OCI-LY1 (cell line): ENCODE measurements around the gene NUP107.

Experiments used
- H2AFZ ChIP-seq: fragments of 200-600 bp; sonication (generic), shearing (Covaris generic); 2 replicates; pipeline ENCODE4 v1.6.0; 2014; ENCODE audit warnings: antibody characterized with exemption, mild to moderate bottlenecking, low read length
- H3F3A ChIP-seq: fragments of 200-600 bp; sonication (generic), shearing (Covaris generic); 2 replicates; pipeline ENCODE4 v1.6.0; 2014; ENCODE audit warnings: mild to moderate bottlenecking, antibody characterized with exemption, low read length, moderate library complexity; ENCODE audit not compliant: insufficient read depth
- H3K27ac ChIP-seq: fragments of 200-600 bp; sonication (generic); 2 replicates; pipeline ENCODE4 v1.5.1; 2014; ENCODE audit warnings: low read length, mixed run types, mild to moderate bottlenecking, low read depth; ENCODE audit not compliant: poor library complexity, severe bottlenecking
- H3K27me3 ChIP-seq: fragments of 200-600 bp; sonication (generic); 2 replicates; pipeline ENCODE4 v1.6.0; 2014; ENCODE audit warnings: antibody characterized with exemption, mild to moderate bottlenecking, low read length, moderate library complexity; ENCODE audit not compliant: insufficient read depth
- H3K36me3 ChIP-seq: fragments of 200-600 bp; sonication (generic); 2 replicates; pipeline ENCODE4 v1.6.1; 2014; ENCODE audit warnings: mild to moderate bottlenecking, antibody characterized with exemption, low read length, moderate library complexity, mixed read lengths; ENCODE audit not compliant: insufficient read depth
- H3K4me1 ChIP-seq: fragments of 200-600 bp; sonication (generic); 2 replicates; pipeline ENCODE4 v1.5.1; 2014; ENCODE audit warnings: mild to moderate bottlenecking, low read length, moderate library complexity; ENCODE audit not compliant: insufficient read depth, severe bottlenecking
- H3K4me2 ChIP-seq: fragments of 200-600 bp; sonication (generic), shearing (Covaris generic); 2 replicates; pipeline ENCODE4 v1.6.1; 2014; ENCODE audit warnings: low read length
- H3K4me3 ChIP-seq: fragments of 200-600 bp; sonication (generic); 2 replicates; pipeline ENCODE4 v1.5.1; 2014; ENCODE audit warnings: low read length, low read depth, mild to moderate bottlenecking, mixed read lengths; ENCODE audit not compliant: poor library complexity, severe bottlenecking
- H3K79me2 ChIP-seq: fragments of 200-600 bp; shearing (Covaris generic); 2 replicates; pipeline ENCODE4 v1.6.1; 2016; ENCODE audit warnings: mixed run types, low read length, mixed read lengths; ENCODE audit not compliant: insufficient read depth
- H3K9ac ChIP-seq: fragments of 200-600 bp; sonication (generic), shearing (Covaris generic); 2 replicates; pipeline ENCODE4 v1.6.1; 2014; ENCODE audit warnings: mild to moderate bottlenecking, low read length, mixed read lengths
- H3K9me2 ChIP-seq: fragments of 200-600 bp; sonication (generic), shearing (Covaris generic); 2 replicates; pipeline ENCODE4 v1.6.1; 2014; ENCODE audit warnings: low read depth, mild to moderate bottlenecking, low read length, mixed read lengths
- H3K9me3 ChIP-seq: fragments of 200-600 bp; shearing (Covaris generic); 2 replicates; pipeline ENCODE4 v1.6.1; 2014; ENCODE audit warnings: low read length, mixed read lengths
- H4K20me1 ChIP-seq: fragments of 200-600 bp; sonication (generic), shearing (Covaris generic); 2 replicates; pipeline ENCODE4 v1.6.0; 2016; ENCODE audit warnings: mild to moderate bottlenecking, low read length; ENCODE audit not compliant: insufficient read depth
- EZH2 ChIP-seq: fragments of 200-600 bp; sonication (generic), shearing (Covaris generic); IDR thresholded peaks from 2 replicates; pipeline ENCODE4 v1.8.0; 2017; ENCODE audit warnings: borderline replicate concordance, mixed run types, mild to moderate bottlenecking, antibody characterized with exemption, low read length, moderate library complexity, mixed read lengths
- TF ChIP-seq, protein P1 (sequence below): fragments of 200-600 bp; sonication (generic), shearing (Covaris generic); IDR thresholded peaks from 2 replicates; pipeline ENCODE4 v1.5.1; 2017; ENCODE audit warnings: mild to moderate bottlenecking, antibody characterized with exemption, low read length, moderate library complexity, mixed read lengths

NUP107 gene

DNA sequence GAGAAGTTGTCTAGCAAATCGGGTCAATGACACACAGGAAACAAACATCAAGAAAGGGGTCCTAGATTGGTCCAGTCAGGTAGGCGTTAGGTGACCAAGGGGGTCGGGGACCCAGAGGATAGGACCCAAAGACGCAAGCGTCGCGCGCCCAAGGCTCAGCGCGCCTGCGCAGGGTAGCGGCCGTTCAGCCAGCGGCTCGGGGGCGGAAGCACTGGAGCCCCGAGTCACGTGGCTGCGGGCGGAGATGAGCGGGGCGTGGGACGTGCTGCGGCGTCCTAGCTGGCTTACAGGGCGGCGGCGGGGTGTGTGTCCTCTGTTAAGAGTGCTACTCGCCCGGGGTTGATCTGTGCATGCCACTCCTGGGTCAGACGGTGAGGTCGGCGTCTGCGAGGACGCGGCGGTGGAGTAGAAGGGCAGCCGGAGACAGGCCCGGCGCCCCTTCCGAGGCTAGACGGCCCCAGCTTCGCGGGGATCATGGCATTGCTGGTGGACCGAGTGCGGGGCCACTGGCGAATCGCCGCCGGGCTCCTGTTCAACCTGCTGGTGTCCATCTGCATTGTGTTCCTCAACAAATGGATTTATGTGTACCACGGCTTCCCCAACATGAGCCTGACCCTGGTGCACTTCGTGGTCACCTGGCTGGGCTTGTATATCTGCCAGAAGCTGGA, 59.3 kb downstream of the NUP107 start, which contains the start of gene SLC35E3:
TSS of gene SLC35E3 (plus strand) at position 273 of the 668 bp plus-strand sequence. CDS start at position 475, 202 bp downstream.
- peak within 1 kb of the TSS; percentile 81 for H3K4me3 ChIP-seq
- peak within 1 kb of the TSS; percentile 82 for H3K9ac ChIP-seq
- no peaks in the 10 kb centered on the region for H4K20me1 ChIP-seq
- H3F3A ChIP-seq = no peaks in the 10 kb centered on the region
- H3K79me2 ChIP-seq = peaks cover 25% of the 10 kb centered on the region
- TF ChIP-seq, protein P1, sequence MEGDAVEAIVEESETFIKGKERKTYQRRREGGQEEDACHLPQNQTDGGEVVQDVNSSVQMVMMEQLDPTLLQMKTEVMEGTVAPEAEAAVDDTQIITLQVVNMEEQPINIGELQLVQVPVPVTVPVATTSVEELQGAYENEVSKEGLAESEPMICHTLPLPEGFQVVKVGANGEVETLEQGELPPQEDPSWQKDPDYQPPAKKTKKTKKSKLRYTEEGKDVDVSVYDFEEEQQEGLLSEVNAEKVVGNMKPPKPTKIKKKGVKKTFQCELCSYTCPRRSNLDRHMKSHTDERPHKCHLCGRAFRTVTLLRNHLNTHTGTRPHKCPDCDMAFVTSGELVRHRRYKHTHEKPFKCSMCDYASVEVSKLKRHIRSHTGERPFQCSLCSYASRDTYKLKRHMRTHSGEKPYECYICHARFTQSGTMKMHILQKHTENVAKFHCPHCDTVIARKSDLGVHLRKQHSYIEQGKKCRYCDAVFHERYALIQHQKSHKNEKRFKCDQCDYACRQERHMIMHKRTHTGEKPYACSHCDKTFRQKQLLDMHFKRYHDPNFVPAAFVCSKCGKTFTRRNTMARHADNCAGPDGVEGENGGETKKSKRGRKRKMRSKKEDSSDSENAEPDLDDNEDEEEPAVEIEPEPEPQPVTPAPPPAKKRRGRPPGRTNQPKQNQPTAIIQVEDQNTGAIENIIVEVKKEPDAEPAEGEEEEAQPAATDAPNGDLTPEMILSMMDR = no peak
- TF ChIP-seq EZH2 = no peak
- H3K9me2 ChIP-seq = no peaks in the 10 kb centered on the region
- H3K36me3 ChIP-seq = peaks cover 31% of the 10 kb centered on the region; the same call in 1 of the 2 replicates
- no peaks in the 10 kb centered on the region for H3K9me3 ChIP-seq
- peaks cover 49% of the 10 kb centered on the region for H3K4me1 ChIP-seq
- H3K27me3 ChIP-seq = no peaks in the 10 kb centered on the region
- H3K4me2 ChIP-seq = peak within 1 kb of the TSS; percentile 86
- H3K27ac ChIP-seq = peak within 1 kb of the TSS; percentile 83
- H2AFZ ChIP-seq = peak within 1 kb of the TSS; percentile 37

DNA sequence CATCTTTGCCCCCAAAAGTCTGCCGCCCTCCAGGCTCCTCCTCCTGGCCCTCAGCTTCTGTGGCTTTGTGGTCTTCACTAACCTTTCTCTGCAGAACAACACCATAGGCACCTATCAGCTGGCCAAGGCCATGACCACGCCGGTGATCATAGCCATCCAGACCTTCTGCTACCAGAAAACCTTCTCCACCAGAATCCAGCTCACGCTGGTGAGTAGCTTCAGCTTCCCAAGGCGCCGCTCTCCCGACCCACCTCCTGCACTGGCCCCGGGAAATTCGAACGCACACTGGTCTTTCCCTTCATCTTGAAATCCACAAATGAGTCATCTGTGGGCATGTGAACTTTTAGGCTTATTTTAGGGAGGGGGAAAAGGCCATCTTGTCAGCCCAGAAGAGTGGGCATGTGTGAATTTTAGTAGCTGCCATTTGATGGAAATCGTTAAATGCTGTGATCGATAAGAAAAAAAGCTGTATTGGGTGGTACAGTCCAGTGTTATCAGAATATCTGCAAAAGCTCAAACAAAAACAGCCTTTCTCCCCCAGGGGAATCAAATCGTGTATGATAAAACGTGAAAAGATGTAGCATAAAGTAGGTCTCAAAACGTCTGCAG, 59.9 kb downstream of the NUP107 start:
- Histone ChIP-seq H3K4me2 (peak overlapping the region; percentile 86), H2AFZ (no peak overlapping the region), H3K4me1 (peaks cover 49% of the 10 kb centered on the region), H4K20me1 (no peaks in the 10 kb centered on the region), H3K27me3 (no peaks in the 10 kb centered on the region), H3K36me3 (peaks cover 36% of the 10 kb centered on the region; the same call in 1 of the 2 replicates), H3K9me2 (no peaks in the 10 kb centered on the region), H3K9ac (peak overlapping the region; percentile 82), H3K79me2 (peaks cover 25% of the 10 kb centered on the region), H3F3A (no peaks in the 10 kb centered on the region), H3K27ac (peak overlapping the region; percentile 53), H3K9me3 (no peaks in the 10 kb centered on the region), H3K4me3 (peak overlapping the region; percentile 81)
- TF ChIP-seq EZH2 = no peak
- TF ChIP-seq, protein P1 = no peak

DNA sequence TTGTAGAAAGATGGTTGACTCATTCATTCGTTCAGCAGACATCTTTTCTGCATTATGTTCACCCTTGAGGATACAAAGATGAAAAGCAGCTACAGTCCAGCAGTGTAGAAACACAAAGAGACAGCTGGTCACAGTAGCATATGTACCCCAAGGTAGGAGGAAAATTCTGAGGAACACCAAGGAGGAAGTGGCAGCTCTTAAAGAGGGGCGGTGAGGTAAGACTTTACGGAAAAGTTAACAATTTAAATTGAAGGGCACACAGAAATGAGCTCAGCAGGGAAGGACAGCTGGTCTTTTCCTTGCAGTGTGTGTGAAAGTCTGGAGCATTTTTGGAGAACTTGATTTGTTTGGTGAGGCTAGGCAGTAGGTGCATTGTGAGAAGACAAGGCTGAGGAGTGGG, 62.7 kb downstream of the NUP107 start:
- Histone ChIP-seq H3K9me3 (no peaks in the 10 kb centered on the region), H3K4me1 (peaks cover 49% of the 10 kb centered on the region), H3K9me2 (no peaks in the 10 kb centered on the region), H4K20me1 (no peaks in the 10 kb centered on the region), H3K9ac (peak overlapping the region; percentile 4; the same call in 1 of the 2 replicates), H3K4me2 (peak overlapping the region; percentile 86), H3K27ac (peak overlapping the region; percentile 57), H3K4me3 (peak overlapping the region; percentile 81), H3K79me2 (peaks cover 25% of the 10 kb centered on the region), H3K36me3 (peaks cover 53% of the 10 kb centered on the region), H3F3A (no peaks in the 10 kb centered on the region), H3K27me3 (no peaks in the 10 kb centered on the region), H2AFZ (no peak overlapping the region)
- TF ChIP-seq, protein P1 = no peak
- TF ChIP-seq EZH2 = no peak
